ENCODE results near the gene CAPRIN2. TPM values are rescaled to one million over a fixed set of nuclear protein-coding genes. Genes with fewer than 3 reads are reported as not detected.
A peak's percentile ranks its signal among the peaks of the same experiment; 100 is the strongest.

The CAPRIN2 gene
- total and polyA plus RNA-seq, 3 donors from 2014 or later, result 43.7 to 108 (median 74.5) TPM

- DNase-seq, result no peak
- TF ChIP-seq POLR2A (IDR thresholded peaks at IDR 0.05) (no peak), CTCF (IDR thresholded peaks at IDR 0.05) (no peak)
- Histone ChIP-seq H3K27ac (peak overlapping the region; percentile 77 to 83), H3K27me3 (no peaks in the 10 kb centered on the region), H3K9me3 (no peaks in the 10 kb centered on the region), H3K4me1 (no peaks in the 10 kb centered on the region), H3K36me3 (ENCODE audit: low read depth, missing control alignments) (no peaks in the 10 kb centered on the region), H3K4me3 (peak overlapping the region; percentile 71 to 75)
- WGBS, 2 donors, result 0 to 13% methylated on average over 3 to 37 of the region's 40 CpGs
- intact Hi-C loops (cut with DNase I; ENCODE audit: low total_unique reads), result no loop called here
These were observed 385 bp downstream of the CAPRIN2 start for GRCh38 chr12:30754383-30754749.

- peak overlapping the region; percentile 71 to 75 for H3K4me3 ChIP-seq
- peak overlapping the region; percentile 77 to 83 for H3K27ac ChIP-seq
- no peak for DNase-seq
- H3K4me1 ChIP-seq, result no peaks in the 10 kb centered on the region
- TF ChIP-seq POLR2A (IDR thresholded peaks at IDR 0.05) (no peak), CTCF (IDR thresholded peaks at IDR 0.05) (no peak)
- no peaks in the 10 kb centered on the region for H3K27me3 ChIP-seq
- intact Hi-C loops (cut with DNase I; ENCODE audit: low total_unique reads), result no loop called here
- no peaks in the 10 kb centered on the region for H3K36me3 ChIP-seq (ENCODE audit: low read depth, missing control alignments)
- 6 to 8% methylated on average over 18 of the region's 18 CpGs for WGBS, 2 donors
- H3K9me3 ChIP-seq, result no peaks in the 10 kb centered on the region
These were observed 884 bp downstream of the CAPRIN2 start for GRCh38 chr12:30753751-30754382.

DNA sequence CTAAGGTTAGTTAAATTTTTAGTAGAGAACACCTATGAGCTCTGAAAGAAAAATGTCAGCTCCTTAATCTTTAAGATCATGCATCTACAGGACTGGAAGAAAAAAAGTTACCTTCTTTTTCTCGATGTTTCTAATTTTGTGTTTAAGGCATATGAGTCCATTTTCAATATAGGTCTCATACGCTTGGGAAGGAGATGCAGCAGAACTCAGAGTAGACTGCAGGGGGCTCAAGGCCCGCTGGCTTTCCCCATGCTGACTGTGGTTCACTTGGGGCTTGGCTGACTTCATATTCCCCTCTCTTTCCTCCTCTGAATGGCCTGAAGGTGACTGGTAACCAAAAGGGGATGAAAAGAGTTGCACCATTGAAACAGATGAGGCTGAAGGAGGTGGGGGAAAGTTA is 1.5 kb downstream of the CAPRIN2 start:
- intact Hi-C loops (cut with DNase I; ENCODE audit: low total_unique reads), result no loop called here
- peak in 1 of 3 experiments; percentile 7 for TF ChIP-seq CTCF (IDR thresholded peaks at IDR 0.05)
- TF ChIP-seq POLR2A (IDR thresholded peaks at IDR 0.05), result no peak
- no peaks in the 10 kb centered on the region for H3K27me3 ChIP-seq
- H3K27ac ChIP-seq, result no peak overlapping the region
- H3K36me3 ChIP-seq (ENCODE audit: low read depth, missing control alignments), result no peaks in the 10 kb centered on the region
- DNase-seq, result no peak
- H3K4me3 ChIP-seq, result no peak overlapping the region
- 57 to 71% methylated on average over 3 of the region's 3 CpGs for WGBS, 2 donors
- no peaks in the 10 kb centered on the region for H3K9me3 ChIP-seq
- H3K4me1 ChIP-seq, result no peaks in the 10 kb centered on the region

GRCh38 chr12:30752255-30752654 is 2.5 kb downstream of the CAPRIN2 start:
- no peak overlapping the region for H3K4me3 ChIP-seq
- 70 to 74% methylated on average over 3 of the region's 3 CpGs for WGBS, 2 donors
- TF ChIP-seq POLR2A (IDR thresholded peaks at IDR 0.05) (no peak), CTCF (IDR thresholded peaks at IDR 0.05) (no peak)

DNA sequence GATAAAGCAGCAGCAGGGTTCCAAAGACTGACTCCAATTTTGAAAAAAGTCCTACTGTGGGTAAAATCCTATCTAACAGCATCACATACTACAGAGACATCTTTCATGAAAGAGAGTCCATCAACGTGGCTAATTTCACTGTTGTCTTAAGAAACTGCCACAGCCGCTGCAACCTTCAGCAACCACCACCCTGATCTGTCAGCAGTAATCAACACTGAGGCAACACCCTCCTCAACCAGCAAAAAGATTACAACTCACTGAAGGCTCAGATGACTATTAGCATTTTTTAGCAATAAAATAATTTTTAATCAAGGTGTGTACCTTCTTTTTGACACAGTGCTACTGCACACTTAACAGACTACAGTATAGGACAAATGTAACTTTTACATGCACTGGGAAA is 6.6 kb downstream of the CAPRIN2 start:
- no peak overlapping the region for H3K27ac ChIP-seq
- intact Hi-C loops (cut with DNase I; ENCODE audit: low total_unique reads), result no loop called here
- no peak for TF ChIP-seq POLR2A (IDR thresholded peaks at IDR 0.05)
- no peak for TF ChIP-seq CTCF (IDR thresholded peaks at IDR 0.05)
- H3K27me3 ChIP-seq, result no peaks in the 10 kb centered on the region
- no peaks in the 10 kb centered on the region for H3K4me1 ChIP-seq
- no peaks in the 10 kb centered on the region for H3K9me3 ChIP-seq
- DNase-seq, result no peak
- H3K36me3 ChIP-seq (ENCODE audit: low read depth, missing control alignments), result no peaks in the 10 kb centered on the region
- no peak overlapping the region for H3K4me3 ChIP-seq
- WGBS, 2 donors, result 87 to 90% methylated on average over 2 of the region's 2 CpGs

More at GRCh38 chr12:30752255-30752654, 2.5 kb downstream of the CAPRIN2 start:
- no peaks in the 10 kb centered on the region for H3K4me1 ChIP-seq
- H3K27ac ChIP-seq, result no peak overlapping the region
- H3K36me3 ChIP-seq (ENCODE audit: low read depth, missing control alignments), result no peaks in the 10 kb centered on the region
- no peak for DNase-seq
- no peaks in the 10 kb centered on the region for H3K27me3 ChIP-seq
- intact Hi-C loops (cut with DNase I; ENCODE audit: low total_unique reads), result no loop called here
- no peaks in the 10 kb centered on the region for H3K9me3 ChIP-seq

All from testis (tissue), 3 donors.